GM12878 (cell line): Measurements from ENCODE around the gene SYNDIG1. TPM values are rescaled to one million over a fixed set of nuclear protein-coding genes. Genes with fewer than 3 reads are reported as not detected.

Experiments used
- ATAC-seq: fragments of 200-7000 bp; cut with Tn5 transposase; 3 replicates; pipeline ENCODE4 v1.9.1; 2020; ENCODE audit warnings: mild to moderate bottlenecking, moderate library complexity
- BruUV-seq: library from RNA; stranded (reverse); fragments of 400-500 nt; replicated peaks from 2 replicates; lab custom pipeline; 2021; lab: Mats Ljungman, UMichigan
- CTCF ChIA-PET: fragments of 300-600 bp; sonication (Branson Sonifier 250); formaldehyde crosslinking; extraction: SDS; loops from one replicate; lab custom pipeline; 2021; ENCODE audit warnings: inconsistent platforms; lab: Yijun Ruan, JAX
- POLR2A ChIA-PET: fragments of 350-600 bp; formaldehyde crosslinking; extraction: SDS; loops from one replicate; lab custom pipeline; 2021; ENCODE audit warnings: inconsistent platforms; lab: Charles Lee
- RAD21 ChIA-PET: fragments of 300-600 bp; sonication (Branson Sonifier 250); formaldehyde crosslinking; loops from one replicate; lab custom pipeline; 2023; ENCODE audit warnings: antibody characterized with exemption; ENCODE audit not compliant: unreplicated experiment; lab: Charles Lee
- SMC1A ChIA-PET: fragments of 300-600 bp; sonication (Branson Sonifier 250); formaldehyde crosslinking; loops from one replicate; lab custom pipeline; 2023; ENCODE audit not compliant: unreplicated experiment, uncharacterized antibody; lab: Charles Lee
- DNase-seq: peaks from one replicate; pipeline ENCODE4 v3.0.0-alpha.2; 2011; ENCODE audit warnings: low read depth, low spot score
- FAIRE-seq: peaks from 3 replicates; lab custom pipeline; 2011; peaks lifted over from hg19 to GRCh38; lab: Jason Lieb, UNC
- H2AFZ ChIP-seq: 2 replicates; pipeline ENCODE4 v1.6.0; 2011; ENCODE audit warnings: low read depth, low read length, control low read depth; ENCODE audit not compliant: control insufficient read depth
- H3K27ac ChIP-seq: 2 replicates; pipeline ENCODE4 v1.5.1; 2011; ENCODE audit warnings: control low read depth; ENCODE audit not compliant: control insufficient read depth, insufficient read depth
- H3K27me3 ChIP-seq, 2 experiments: replicated peaks in 1 of 2; 2 replicates each; pipeline versions ENCODE4 v1.6.0 to v1.6.1; 2011; ENCODE audit warnings: low read length in 1 of 2; ENCODE audit not compliant: control insufficient read depth in 2 of 2, insufficient read depth in 2 of 2
- H3K36me3 ChIP-seq, 2 experiments: 2 replicates each; pipeline ENCODE4 v1.5.1; 2011; ENCODE audit warnings: low read length in 1 of 2; ENCODE audit not compliant: control insufficient read depth in 2 of 2, insufficient read depth in 2 of 2
- H3K4me1 ChIP-seq: 2 replicates; pipeline ENCODE4 v1.6.1; 2011; ENCODE audit warnings: mild to moderate bottlenecking, low read length, moderate library complexity, mixed read lengths; ENCODE audit not compliant: control insufficient read depth, insufficient read depth
- H3K4me2 ChIP-seq: 2 replicates; pipeline ENCODE4 v1.6.0; 2011; ENCODE audit warnings: control low read depth; ENCODE audit not compliant: control insufficient read depth, insufficient read depth
- H3K4me3 ChIP-seq: fragments of 200-600 bp; sonication (generic); 2 replicates; pipeline ENCODE4 v1.5.1; 2016
- H3K79me2 ChIP-seq: 2 replicates; pipeline ENCODE4 v1.6.0; 2011; ENCODE audit warnings: low read length; ENCODE audit not compliant: control insufficient read depth, insufficient read depth
- H3K9ac ChIP-seq: 2 replicates; pipeline ENCODE4 v1.8.0; 2011; ENCODE audit warnings: low read length, control low read depth, mixed read lengths; ENCODE audit not compliant: control insufficient read depth, insufficient read depth
- H3K9me3 ChIP-seq: replicated peaks from 3 replicates; pipeline ENCODE4 v1.5.1; 2011; ENCODE audit warnings: mild to moderate bottlenecking, low read length; ENCODE audit not compliant: control insufficient read depth, insufficient read depth
- H4K20me1 ChIP-seq: 2 replicates; pipeline ENCODE4 v1.6.0; 2011; ENCODE audit not compliant: control insufficient read depth, insufficient read depth
- EED ChIP-seq: sonication (generic); IDR thresholded peaks from 2 replicates; pipeline ENCODE4 v1.6.1; 2016; ENCODE audit warnings: antibody characterized with exemption, low read depth
- EGR1 ChIP-seq, 2 experiments: IDR thresholded peaks; 1 replicate in 1 of 2; 2 replicates in 1 of 2; pipeline ENCODE4 v1.6.1; 2011 to 2012; ENCODE audit warnings: low read depth in 2 of 2, low read length in 2 of 2, borderline replicate concordance in 1 of 2, mild to moderate bottlenecking in 1 of 2, moderate library complexity in 1 of 2
- HDAC6 ChIP-seq: fragments of 200-600 bp; sonication (generic); IDR thresholded peaks from one replicate; pipeline ENCODE4 v1.8.0; 2017; ENCODE audit warnings: antibody characterized with exemption; ENCODE audit not compliant: unreplicated experiment
- JUND ChIP-seq: IDR thresholded peaks from 2 replicates; pipeline ENCODE4 v1.6.1; 2012; ENCODE audit warnings: low read depth, mild to moderate bottlenecking, low read length, improper control_type of control experiment, moderate library complexity
- PAX5 ChIP-seq: IDR thresholded peaks from 2 replicates; pipeline ENCODE4 v1.6.1; 2011; ENCODE audit warnings: low read depth, low read length, borderline replicate concordance
- RELA ChIP-seq: fragments of 450-650 bp; IDR thresholded peaks from 2 replicates; pipeline ENCODE4 v1.8.0; 2014; ENCODE audit warnings: borderline replicate concordance; ENCODE audit not compliant: partially characterized antibody
- SREBF1 ChIP-seq: IDR thresholded peaks from 2 replicates; pipeline ENCODE4 v1.6.1; 2012; ENCODE audit warnings: mild to moderate bottlenecking, low read length
- WGBS: methylation state at CpG from one replicate; pipeline ENCODE4 v1.1.6; 2016; ENCODE audit warnings: low lambda C conversion rate; ENCODE audit not compliant: insufficient replicate concordance, insufficient coverage; ENCODE audit errors: missing lambda C conversion rate; 5-methylcytosine and 5-hydroxymethylcytosine counted together
- in situ Hi-C: fragments of 300-500 bp; cut with MboI; formaldehyde crosslinking; loops from 9 replicates; pipeline ENCODE4 v1.14.3; 2018; ENCODE audit warnings: mixed read lengths
- intact Hi-C: fragments of 100-400 bp; cut with micrococcal nuclease; formaldehyde crosslinking; loops from one replicate; pipeline ENCODE4 v1.14.2; 2022; ENCODE audit not compliant: unreplicated experiment
- polyA plus RNA-seq, 11 experiments: library from polyadenylated mRNA; depleted of rRNA in 4 of 11; unstranded in 6 of 11; stranded (reverse) in 5 of 11; fragments of >200 nt; fragmentation: Nextera tagmentation in 4 of 11; fragmentation: Illumina TruSeq in 1 of 11; extraction: Ambion mirVana in 4 of 11; extraction: Trizol in 1 of 11; gene quantifications; 1 replicate in 1 of 11; 2 replicates in 10 of 11; pipeline versions ENCODE4 v1.2.1 to v1.2.3, GENCODE V29; 2011 to 2016; ENCODE audit warnings: inconsistent platforms in 2 of 11, missing spikeins in 2 of 11, low read depth in 1 of 11
- total RNA-seq, 4 experiments: library from RNA; depleted of rRNA in 3 of 4; stranded (reverse); fragments of >200 nt in 3 of 4; fragmentation: Illumina TruSeq in 1 of 4; extraction: Trizol in 1 of 4; gene quantifications; 2 replicates each; pipeline versions ENCODE4 v1.2.1 to v1.2.3, GENCODE V29; 2013 to 2021
- TF ChIP-seq, protein P1 (sequence below): fragments of 450-650 bp; IDR thresholded peaks from 2 replicates; pipeline ENCODE4 v1.6.1; 2016; ENCODE audit warnings: mild to moderate bottlenecking
- TF ChIP-seq, protein P2 (sequence below): fragments of 450-650 bp; IDR thresholded peaks from 2 replicates; pipeline ENCODE4 v1.6.1; 2017; ENCODE audit warnings: mild to moderate bottlenecking
- TF ChIP-seq, protein P3 (sequence below): IDR thresholded peaks from 2 replicates; pipeline ENCODE4 v1.6.1; 2011; ENCODE audit warnings: borderline replicate concordance, low read depth, mild to moderate bottlenecking, moderate library complexity, low read length; ENCODE audit not compliant: insufficient read depth, poor library complexity, severe bottlenecking
- TF ChIP-seq, protein P4 (sequence below): fragments of 450-650 bp; IDR thresholded peaks from 2 replicates; pipeline ENCODE4 v1.6.1; 2016; ENCODE audit warnings: mild to moderate bottlenecking, moderate library complexity, borderline replicate concordance

The SYNDIG1 gene
- total and polyA plus RNA-seq, 10 of the 15 experiments (the other 5 are each of a cell fraction or from before 2014, with no cell fraction given), result not detected

DNA sequence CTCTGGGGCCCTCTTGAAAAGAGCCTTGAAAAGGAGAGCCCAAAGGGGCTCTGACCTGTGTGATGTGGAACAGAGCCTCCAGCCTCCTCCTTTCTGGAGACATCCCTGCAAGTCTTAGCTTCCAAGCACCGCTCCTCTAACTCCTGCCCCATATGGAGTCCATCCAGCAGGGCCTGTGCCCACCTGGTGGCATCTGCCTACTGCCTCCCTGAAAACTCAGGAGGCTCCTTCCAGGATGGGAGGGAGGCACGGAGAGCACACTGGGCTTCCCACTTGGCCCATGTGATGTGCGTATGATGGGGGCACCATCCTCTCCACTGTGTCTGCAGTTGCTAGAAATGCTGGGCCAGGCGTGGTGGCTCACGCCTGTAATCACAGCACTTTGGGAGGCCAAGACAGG is 98.1 kb downstream of the SYNDIG1 start:
- Histone ChIP-seq H3K27ac (no peak overlapping the region), H3K4me2 (no peak overlapping the region), H3K36me3 (no peaks in the 10 kb centered on the region), H3K9me3 (no peaks in the 10 kb centered on the region; the same call in 1 of the 3 replicates), H3K4me1 (no peaks in the 10 kb centered on the region), H3K4me3 (no peak overlapping the region), H3K79me2 (no peaks in the 10 kb centered on the region), H3K27me3 (no peaks in the 10 kb centered on the region), H3K9ac (no peak overlapping the region), H2AFZ (no peak overlapping the region), H4K20me1 (no peaks in the 10 kb centered on the region)
- intact Hi-C loops, result no loop called here
- no peak for ATAC-seq
- no peak for TF ChIP-seq EED
- no peak for TF ChIP-seq RELA
- TF ChIP-seq, protein P1, sequence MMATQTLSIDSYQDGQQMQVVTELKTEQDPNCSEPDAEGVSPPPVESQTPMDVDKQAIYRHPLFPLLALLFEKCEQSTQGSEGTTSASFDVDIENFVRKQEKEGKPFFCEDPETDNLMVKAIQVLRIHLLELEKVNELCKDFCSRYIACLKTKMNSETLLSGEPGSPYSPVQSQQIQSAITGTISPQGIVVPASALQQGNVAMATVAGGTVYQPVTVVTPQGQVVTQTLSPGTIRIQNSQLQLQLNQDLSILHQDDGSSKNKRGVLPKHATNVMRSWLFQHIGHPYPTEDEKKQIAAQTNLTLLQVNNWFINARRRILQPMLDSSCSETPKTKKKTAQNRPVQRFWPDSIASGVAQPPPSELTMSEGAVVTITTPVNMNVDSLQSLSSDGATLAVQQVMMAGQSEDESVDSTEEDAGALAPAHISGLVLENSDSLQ, result no peak
- no peak for TF ChIP-seq PAX5
- TF ChIP-seq JUND, result no peak
- TF ChIP-seq HDAC6, result no peak
- TF ChIP-seq EGR1 (IDR thresholded peaks at IDR 0.05; ENCODE audit: borderline replicate concordance in 1 of 2, low read depth in 2 of 2, low read length in 2 of 2), result no peak
- TF ChIP-seq SREBF1, result no peak
- TF ChIP-seq, protein P2, sequence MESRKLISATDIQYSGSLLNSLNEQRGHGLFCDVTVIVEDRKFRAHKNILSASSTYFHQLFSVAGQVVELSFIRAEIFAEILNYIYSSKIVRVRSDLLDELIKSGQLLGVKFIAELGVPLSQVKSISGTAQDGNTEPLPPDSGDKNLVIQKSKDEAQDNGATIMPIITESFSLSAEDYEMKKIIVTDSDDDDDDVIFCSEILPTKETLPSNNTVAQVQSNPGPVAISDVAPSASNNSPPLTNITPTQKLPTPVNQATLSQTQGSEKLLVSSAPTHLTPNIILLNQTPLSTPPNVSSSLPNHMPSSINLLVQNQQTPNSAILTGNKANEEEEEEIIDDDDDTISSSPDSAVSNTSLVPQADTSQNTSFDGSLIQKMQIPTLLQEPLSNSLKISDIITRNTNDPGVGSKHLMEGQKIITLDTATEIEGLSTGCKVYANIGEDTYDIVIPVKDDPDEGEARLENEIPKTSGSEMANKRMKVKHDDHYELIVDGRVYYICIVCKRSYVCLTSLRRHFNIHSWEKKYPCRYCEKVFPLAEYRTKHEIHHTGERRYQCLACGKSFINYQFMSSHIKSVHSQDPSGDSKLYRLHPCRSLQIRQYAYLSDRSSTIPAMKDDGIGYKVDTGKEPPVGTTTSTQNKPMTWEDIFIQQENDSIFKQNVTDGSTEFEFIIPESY, result no peak
- TF ChIP-seq, protein P3, sequence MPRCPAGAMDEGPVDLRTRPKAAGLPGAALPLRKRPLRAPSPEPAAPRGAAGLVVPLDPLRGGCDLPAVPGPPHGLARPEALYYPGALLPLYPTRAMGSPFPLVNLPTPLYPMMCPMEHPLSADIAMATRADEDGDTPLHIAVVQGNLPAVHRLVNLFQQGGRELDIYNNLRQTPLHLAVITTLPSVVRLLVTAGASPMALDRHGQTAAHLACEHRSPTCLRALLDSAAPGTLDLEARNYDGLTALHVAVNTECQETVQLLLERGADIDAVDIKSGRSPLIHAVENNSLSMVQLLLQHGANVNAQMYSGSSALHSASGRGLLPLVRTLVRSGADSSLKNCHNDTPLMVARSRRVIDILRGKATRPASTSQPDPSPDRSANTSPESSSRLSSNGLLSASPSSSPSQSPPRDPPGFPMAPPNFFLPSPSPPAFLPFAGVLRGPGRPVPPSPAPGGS, result no peak
- TF ChIP-seq, protein P4, sequence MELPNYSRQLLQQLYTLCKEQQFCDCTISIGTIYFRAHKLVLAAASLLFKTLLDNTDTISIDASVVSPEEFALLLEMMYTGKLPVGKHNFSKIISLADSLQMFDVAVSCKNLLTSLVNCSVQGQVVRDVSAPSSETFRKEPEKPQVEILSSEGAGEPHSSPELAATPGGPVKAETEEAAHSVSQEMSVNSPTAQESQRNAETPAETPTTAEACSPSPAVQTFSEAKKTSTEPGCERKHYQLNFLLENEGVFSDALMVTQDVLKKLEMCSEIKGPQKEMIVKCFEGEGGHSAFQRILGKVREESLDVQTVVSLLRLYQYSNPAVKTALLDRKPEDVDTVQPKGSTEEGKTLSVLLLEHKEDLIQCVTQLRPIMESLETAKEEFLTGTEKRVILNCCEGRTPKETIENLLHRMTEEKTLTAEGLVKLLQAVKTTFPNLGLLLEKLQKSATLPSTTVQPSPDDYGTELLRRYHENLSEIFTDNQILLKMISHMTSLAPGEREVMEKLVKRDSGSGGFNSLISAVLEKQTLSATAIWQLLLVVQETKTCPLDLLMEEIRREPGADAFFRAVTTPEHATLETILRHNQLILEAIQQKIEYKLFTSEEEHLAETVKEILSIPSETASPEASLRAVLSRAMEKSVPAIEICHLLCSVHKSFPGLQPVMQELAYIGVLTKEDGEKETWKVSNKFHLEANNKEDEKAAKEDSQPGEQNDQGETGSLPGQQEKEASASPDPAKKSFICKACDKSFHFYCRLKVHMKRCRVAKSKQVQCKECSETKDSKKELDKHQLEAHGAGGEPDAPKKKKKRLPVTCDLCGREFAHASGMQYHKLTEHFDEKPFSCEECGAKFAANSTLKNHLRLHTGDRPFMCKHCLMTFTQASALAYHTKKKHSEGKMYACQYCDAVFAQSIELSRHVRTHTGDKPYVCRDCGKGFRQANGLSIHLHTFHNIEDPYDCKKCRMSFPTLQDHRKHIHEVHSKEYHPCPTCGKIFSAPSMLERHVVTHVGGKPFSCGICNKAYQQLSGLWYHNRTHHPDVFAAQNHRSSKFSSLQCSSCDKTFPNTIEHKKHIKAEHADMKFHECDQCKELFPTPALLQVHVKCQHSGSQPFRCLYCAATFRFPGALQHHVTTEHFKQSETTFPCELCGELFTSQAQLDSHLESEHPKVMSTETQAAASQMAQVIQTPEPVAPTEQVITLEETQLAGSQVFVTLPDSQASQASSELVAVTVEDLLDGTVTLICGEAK, result no peak
- RAD21 ChIA-PET, result no interaction called here
- CTCF ChIA-PET, result no interaction called here
- BruUV-seq, result no TSS peak
- FAIRE-seq, result no peak
- in situ Hi-C loops, result no loop called here
- SMC1A ChIA-PET, result no interaction called here
- DNase-seq, result no peak
- WGBS, result 50% methylated on average over 5 of the region's 5 CpGs
- POLR2A ChIA-PET, result no interaction called here
